ENCODE data around the gene FPR1.

The FPR1 gene

GRCh38 chr19:51765086-51765485, 13.4 kb upstream of the FPR1 start:
- H3K4me3 ChIP-seq (ENCODE audit: control insufficient read depth, low read depth, low read length), result no peak overlapping the region
- no peak for DNase-seq (ENCODE audit: low read depth)
- no peak for TF ChIP-seq CTCF (IDR thresholded peaks at IDR 0.05; ENCODE audit: control insufficient read depth, insufficient read depth, low read depth, low read length, missing control alignments)

- no peak for TF ChIP-seq CTCF (IDR thresholded peaks at IDR 0.05; ENCODE audit: control insufficient read depth, insufficient read depth, low read depth, low read length, missing control alignments)
- H3K4me3 ChIP-seq (ENCODE audit: control insufficient read depth, low read depth, low read length), result no peak overlapping the region
- no peak for DNase-seq (ENCODE audit: low read depth)
These were observed 10.0 kb upstream of the FPR1 start for GRCh38 chr19:51761696-51762095.

- no peak for TF ChIP-seq CTCF (IDR thresholded peaks at IDR 0.05; ENCODE audit: control insufficient read depth, insufficient read depth, low read depth, low read length, missing control alignments)
- DNase-seq (ENCODE audit: low read depth), result no peak
- no peak within 1 kb of the TSS for H3K4me3 ChIP-seq (ENCODE audit: control insufficient read depth, low read depth, low read length)
These were observed 9.1 kb upstream of the FPR1 start, which contains the start of gene FPR2 for GRCh38 chr19:51760697-51761356. FPR2 (plus strand) TSS chr19:51761180; CDS start chr19:51768659, 7,479 bp downstream.

GRCh38 chr19:51755571-51755970, 3.9 kb upstream of the FPR1 start:
- no peak for DNase-seq (ENCODE audit: low read depth)
- no peak overlapping the region for H3K4me3 ChIP-seq (ENCODE audit: control insufficient read depth, low read depth, low read length)
- no peak for TF ChIP-seq CTCF (IDR thresholded peaks at IDR 0.05; ENCODE audit: control insufficient read depth, insufficient read depth, low read depth, low read length, missing control alignments)

- TF ChIP-seq CTCF (IDR thresholded peaks at IDR 0.05; ENCODE audit: control insufficient read depth, insufficient read depth, low read depth, low read length, missing control alignments), result no peak
- no peak overlapping the region for H3K4me3 ChIP-seq (ENCODE audit: control insufficient read depth, low read depth, low read length)
- no peak for DNase-seq (ENCODE audit: low read depth)
These were observed 3.1 kb upstream of the FPR1 start for GRCh38 chr19:51754770-51755169.

- no peak for DNase-seq (ENCODE audit: low read depth)
- no peak overlapping the region for H3K4me3 ChIP-seq (ENCODE audit: control insufficient read depth, low read depth, low read length)
- TF ChIP-seq CTCF (IDR thresholded peaks at IDR 0.05; ENCODE audit: control insufficient read depth, insufficient read depth, low read depth, low read length, missing control alignments), result no peak
These were observed 2.4 kb upstream of the FPR1 start for GRCh38 chr19:51754109-51754508.

All from AG09309 (cell line).